CD4-positive, alpha-beta T cell treated with Interleukin-2 at 100 ng/mL for 4 hours (primary cell): Measurements from ENCODE around the gene ATE1.
"Not testable (repeated sequence)": the region's sequence is repeated elsewhere in the genome, so short reads cannot be mapped to it uniquely, and the experiment has no call there.

Experiments
- DNase-seq: peaks from one replicate; pipeline ENCODE4 v3.0.0-alpha.2; 2020; ENCODE audit warnings: low spot score

ATE1 gene

DNA sequence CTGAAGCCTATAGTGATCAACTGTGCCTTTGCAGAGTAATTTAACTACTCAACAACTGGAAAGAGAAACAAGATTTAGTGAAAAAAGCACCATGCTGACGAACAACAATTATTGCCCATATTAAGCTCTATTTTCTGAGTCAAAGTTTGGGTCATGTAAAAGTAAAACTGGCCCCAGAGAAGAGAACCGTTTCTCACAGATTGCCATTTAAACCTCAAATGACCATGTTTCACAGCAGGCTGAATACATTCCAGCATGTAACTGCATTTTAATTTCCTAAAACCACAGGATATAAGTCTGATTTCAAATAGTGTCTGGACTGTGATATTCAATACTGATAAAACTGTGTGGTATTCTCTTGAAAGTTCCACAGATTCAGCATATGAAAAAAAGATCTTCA is 140.7 kb downstream of the ATE1 start:
- DNase-seq = no peak

DNA sequence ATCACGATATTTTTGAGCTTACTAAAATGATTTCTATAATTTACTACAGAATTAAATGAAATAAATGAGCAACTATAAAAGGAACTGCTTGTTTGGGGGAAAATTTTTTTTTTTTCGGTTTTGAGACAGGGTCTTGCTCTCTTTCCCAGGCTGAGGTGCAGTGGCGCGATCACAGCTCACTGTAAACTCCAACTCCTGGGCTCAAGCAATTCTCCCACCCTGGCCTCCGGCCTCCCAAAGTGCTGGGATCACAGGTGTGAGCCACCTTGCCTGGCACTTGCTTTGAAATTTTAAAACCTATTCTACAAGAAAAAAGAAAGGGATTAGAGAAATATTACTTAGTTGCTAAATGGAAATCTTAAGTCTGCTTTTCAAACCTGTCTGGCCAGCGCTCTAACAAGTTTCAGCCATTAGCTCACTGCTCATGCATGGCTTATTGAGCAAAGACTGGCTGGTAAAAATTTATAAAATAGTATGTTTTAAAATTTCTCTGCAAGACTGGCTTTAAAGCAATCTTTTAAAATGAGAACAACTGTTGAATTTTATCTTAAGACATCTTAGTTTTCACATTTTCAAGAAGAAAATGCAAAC is 144.0 kb downstream of the ATE1 start:
- no peak for DNase-seq

DNA sequence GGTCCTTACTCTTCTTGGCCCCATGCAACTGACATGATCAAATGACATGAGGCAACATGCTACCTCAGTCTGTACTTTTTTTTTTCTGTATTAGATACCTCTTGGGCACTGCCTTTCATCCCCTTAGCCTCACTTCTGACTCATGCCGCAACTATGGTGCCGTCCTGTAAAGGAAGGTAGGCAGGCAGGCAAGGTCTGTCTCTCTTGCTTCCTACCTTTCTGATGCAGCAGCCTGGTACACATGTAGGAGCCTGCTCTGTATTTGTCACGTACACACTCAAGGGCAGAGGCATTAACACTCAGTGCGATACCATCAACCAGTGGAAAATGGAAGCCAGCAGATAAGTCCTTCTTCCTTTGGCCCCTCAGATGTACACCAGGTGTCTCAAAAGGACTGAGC is 146.7 kb downstream of the ATE1 start:
- DNase-seq = no peak

DNA sequence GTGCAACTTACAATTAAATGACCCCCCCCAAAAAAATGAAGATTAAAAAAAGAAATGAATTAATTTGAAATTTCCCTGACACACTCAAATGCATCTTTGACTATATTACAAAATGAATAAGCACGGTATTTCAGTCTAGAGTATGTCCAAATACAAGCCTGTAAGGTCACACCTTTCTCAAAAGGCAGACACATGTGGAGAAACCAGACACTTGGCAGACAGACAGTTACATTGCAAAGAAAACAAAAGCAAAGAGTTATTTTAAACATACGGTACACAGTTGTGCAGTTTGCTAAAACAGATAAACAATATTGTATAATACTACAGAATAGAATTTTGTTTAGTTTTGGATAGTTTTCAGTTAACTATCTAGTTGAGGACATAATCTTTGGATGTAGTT is 153.0 kb downstream of the ATE1 start:
- no peak for DNase-seq

DNA sequence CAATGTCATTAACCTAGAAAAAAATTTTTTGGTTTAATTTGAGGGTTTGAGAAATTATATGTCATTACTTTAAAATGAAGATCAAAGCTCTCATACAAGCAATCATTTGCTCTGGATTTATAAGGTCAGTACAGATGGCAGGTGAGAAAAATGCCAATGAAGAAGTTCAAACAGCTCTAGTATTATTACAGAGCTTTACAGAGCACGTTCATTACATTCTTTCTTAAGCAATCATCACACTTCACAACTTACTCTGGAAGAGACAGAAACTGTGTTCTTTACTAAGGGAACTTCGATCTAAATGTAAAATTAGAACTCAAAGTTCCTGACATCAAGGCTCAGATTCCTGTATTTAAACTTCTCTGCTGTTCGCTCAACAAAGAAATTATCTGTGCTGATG is 153.4 kb downstream of the ATE1 start:
- no peak for DNase-seq

DNA sequence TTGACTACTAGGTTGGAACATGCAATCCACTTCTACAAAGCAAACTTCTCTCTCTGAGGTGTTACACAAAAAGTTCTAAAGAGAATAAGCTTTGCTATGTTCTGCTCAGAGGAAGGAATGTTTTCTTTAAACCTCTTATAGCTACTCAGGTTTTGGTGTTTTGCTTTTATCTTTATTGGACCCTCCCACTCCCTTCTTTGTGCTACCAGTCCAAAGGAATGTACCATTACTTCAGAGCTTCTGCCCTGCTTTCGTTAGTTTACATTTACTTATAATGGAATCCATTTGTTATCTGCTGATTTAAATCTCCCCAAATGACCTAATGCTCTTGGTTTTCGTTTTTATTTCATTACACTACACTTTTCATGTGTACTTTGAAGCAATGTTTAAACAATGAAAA is 154.9 kb downstream of the ATE1 start:
- no peak for DNase-seq

DNA sequence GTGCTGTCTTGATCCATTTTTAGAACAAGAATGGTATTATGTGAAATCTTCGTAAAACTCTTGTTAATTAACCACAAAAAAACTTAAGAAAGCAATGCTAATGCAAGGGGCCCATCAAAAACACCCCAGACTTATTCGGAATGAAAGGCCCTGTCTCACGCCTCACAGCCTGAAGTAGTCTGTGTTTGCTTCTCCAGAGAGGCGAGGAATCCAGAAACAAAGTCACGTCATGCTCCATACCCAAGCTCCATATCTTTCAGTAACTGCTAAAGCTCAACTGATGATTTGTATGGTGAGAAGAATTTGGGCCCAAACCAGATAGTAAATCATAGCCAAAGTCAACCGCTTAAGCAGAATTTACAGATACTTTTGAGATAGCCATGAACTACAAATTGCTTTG is 155.4 kb downstream of the ATE1 start:
- DNase-seq = no peak

DNA sequence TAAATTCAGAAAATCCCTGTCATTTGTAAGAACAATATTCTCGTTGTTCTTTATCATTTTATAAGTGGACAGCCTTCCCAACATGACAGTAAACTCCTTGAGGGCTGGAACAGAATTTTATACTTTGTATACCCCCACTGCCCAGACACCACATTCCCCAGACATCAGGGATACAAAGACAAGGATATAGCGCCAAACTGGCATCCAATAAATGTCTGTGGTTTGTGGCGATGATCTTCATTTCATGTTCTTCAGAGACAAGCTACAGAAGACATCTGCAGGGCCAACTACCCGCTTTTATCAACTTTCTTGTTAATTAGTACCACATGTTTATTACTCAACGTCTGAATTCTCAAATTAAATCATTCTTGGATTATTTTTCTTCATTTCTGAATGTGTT is 155.9 kb downstream of the ATE1 start:
- DNase-seq = no peak

DNA sequence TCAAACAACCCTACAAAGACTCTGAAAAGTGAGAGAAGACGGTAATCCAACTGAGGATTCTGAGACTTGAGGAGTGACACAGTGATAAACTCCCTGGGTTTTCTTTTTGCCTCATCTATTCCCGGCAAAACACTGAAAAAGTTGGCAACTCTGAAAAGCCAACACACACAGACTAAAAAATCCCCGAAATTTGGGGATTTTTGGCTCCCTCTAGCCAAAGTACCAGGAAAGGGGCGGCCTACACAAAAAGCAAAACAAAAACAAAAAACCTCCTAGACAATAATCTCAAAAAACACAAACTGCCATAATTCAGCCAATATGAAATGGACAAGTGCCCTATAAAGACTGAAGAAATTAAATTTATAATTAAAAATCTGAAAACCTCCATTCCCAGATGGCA is 161.4 kb downstream of the ATE1 start:
- DNase-seq = no peak

DNA sequence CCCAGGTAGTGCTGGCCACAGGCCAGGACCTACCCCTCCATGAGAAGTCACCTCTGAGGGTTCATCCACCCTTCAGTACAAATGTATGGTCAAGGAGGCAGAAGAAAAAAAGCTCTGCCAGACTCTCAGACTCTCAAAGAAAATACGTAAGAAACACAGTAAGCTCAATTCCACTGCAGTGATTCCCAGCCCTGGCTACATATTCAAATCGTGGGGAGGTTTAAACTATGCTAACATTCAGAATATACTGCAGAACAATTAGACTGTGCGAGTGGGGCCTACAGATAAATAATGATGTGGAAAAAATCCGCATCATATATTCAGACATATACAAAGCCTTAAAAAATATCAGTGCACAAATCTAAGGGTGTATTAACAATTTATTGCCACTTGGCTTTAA is 162.6 kb downstream of the ATE1 start:
- DNase-seq = no peak

DNA sequence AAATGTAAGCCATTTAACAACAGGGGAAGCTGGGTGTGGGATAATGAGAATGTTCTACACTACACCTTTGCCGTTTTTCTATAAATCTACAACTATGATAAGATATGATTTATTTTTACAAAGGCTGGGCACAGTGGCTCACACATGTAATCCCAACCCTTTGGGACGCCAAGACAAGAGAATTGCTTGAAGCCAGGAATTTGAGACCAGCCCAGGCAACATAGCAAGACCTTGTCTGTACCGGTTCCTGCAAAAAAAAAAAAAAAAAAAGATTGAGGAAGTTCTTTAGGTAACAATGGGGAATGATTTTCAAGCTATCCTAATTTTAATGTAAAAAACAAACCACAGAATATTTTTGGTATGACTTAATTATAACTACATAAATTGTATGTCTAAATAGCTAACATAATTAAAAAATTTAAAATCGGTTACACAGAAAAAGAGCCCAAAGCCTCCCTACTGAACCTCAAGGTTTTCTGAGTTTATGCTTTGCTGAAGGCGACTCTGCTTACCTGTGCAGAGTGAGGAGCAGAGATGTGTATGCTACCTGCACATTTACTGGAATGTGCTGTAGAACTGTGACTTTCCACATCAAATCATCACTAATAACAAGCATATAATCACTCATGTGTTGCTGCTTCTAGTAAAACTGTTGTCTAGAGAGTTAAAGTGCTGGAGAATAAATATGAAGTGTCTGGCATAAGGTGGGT is 163.4 kb downstream of the ATE1 start:
- DNase-seq = no peak

DNA sequence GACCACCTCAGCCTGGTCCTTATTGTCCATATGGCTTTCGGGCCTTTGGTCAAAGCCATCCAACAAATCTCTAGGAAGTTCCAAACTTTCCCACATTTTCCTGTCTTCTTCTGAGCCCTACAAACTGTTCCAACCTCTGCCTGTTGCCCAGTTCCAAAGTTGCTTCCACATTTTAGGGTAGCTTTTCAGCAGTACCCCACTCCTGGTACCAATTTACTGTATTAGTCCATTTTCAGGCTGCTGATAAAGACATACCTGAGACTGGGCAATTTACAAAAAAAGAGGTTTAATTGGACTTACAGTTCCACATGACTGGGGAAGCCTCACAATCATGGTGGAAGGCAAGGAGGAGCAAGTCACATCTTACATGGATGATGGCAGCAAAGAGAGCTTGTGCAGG is 170.6 kb downstream of the ATE1 start:
- not testable (repeated sequence) for DNase-seq

DNA sequence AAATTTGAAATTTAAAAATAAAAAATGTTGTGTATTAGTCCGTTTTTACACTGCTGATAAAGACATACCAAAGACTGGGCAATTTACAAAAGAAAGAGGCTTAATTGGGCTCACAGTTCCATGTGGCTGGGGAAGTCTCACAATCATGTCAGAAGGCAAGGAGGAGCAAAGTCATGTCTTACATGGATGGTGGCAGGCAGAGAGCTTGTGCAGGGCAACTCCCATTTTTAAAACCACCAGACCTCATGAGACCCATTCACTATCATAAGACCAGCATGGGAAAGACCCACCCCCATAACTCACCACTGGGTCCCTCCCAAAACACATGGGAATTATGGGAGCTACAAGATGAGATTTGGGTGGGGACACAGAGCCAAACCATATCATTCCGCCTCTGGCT is 172.3 kb downstream of the ATE1 start:
- not testable (repeated sequence) for DNase-seq

DNA sequence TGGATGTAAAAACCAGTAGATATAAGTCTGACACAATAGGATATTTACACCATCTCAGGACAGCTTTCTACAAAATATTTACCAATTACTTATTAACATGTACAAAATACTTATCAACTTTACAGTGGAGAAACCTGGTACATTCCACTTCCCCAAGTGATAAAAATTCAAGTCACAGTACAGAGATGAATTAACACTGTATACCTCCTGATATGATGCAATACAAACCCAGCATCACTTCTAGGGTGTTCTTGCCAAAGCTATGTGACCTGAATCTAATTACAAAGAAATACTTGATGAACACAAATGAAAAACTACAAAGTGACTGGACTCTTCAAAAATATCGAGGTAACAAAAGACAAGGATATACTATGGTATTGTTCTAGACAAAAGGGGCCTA is 173.2 kb downstream of the ATE1 start:
- DNase-seq = no peak

DNA sequence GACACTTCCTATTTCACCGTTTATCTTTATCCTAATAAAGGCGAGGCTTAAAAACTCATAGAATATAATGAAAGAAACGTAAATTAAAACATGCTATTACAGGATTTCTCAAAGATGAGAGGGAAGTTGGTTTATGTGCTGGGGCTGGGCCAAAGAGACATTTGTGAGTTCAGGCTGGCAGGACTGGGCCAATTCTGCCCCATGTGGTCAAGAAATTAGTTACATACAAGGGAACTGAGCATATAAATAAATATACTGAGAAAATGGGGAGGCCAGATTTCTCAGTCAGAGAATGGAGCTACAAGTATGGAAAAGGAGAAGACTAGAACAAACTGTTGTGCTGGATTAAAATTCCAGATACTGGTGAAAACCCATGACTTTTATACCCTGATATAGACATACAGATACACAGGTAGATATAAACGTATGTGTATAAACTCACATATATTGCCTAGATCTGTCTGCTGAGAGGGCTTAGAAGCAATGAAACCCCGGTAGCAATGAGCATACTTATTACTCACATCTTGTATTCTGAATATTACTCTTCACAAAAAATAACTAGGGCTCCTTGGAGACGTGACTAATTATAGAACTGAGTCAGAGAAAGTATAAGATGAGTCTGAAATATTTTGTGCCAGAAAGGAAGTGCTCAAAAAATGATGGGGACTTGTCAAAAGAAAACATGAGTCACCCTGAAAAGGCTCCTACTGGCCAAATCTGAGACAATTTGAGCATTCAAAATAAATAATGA is 173.9 kb downstream of the ATE1 start:
- no peak for DNase-seq

DNA sequence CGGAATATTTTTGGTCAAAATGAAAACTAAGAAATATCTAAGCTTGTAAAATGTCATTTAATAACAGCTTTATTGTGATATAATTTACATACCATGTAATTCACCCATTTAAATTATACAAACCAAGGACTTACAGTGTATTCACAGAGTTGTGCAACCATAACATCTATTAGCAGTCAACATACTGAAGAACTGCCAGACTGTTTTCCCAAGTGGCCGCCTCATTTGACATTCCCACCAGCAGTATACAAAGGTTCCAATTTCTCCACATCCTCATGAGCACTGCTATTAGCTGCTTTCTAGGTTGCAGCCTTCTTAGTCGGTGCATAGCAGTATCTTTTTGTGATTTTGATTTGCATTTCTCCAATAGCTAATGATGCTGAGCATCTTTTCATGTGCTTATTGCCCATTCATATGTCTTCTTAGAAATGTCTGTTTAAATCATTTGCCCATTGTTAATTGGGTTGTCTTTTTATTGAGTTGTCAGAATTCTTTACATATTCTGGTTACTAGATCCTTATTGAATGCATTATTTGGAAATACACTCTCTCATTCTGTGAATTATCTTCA is 176.6 kb downstream of the ATE1 start:
- no peak for DNase-seq

DNA sequence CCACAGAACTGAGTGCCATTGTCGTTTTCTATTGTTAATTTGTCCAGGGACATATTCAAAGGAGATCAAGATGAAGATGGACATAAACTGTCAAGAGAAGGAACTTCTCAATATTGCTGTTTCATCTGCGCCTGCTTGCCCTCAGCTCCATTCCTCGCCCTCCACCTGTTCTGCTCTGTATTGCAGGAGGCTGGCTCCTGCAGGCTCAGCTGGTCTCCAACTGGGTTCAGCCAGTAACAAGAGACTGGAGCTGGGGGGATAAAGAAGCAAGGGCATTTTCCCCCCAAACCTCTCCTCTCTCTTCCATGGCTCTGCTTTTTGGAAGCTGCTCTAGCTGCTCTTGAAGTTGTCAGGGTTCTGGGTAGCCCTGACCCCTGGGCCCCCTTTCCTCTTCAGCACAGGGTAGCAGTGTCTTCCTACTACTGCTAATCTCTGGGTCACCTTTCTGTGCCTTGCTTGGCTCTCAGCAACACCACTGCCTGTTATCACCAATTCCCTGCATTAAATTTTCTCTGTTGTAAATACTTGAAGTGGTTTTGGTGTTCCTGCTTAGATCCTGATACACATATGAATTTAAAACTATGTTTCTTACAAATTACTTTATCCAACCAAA is 180.6 kb downstream of the ATE1 start:
- DNase-seq = no peak

DNA sequence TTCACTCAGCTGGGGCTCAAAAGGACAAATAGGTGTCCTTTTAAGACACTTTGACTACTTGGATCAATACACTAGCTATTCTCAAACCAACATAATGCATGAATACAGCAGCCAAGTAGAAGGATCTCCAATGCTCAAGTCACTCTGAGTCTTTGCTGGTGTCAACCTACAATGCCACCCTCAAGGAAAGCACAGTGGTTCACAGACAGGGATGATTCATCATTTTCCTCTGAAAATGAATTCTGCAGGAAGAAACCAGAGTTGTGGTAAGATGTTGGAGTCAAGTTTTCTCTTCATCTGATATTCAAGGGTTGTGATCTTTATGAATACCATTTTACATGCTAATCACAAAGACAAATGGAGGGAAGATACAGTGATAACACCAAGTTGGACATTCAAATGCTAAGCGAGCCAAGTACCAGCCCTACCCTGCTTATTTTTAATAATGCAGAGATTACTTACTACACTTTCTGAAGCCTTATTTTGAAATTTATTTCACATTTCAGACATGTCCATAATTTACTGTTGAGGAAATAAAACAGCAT is 186.5 kb downstream of the ATE1 start:
- no peak for DNase-seq

DNA sequence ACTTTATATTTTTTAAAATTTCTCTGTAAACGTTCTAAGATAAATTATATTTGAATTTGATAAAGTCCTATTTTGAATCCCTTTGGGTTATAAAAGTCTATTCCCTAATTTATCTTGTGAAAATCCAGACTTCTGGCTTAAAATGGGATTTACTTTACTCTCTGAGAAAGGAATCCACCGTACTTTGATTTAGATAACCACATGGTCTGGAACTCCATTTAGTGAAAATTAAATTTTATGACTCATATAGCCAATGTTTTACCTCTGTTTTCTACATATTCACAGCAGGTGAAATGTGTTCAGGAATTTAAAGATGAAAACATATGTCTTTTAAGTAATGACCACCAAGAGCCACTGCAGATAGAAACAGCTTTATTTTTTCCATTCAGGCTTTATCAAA is 187.8 kb downstream of the ATE1 start:
- no peak for DNase-seq

DNA sequence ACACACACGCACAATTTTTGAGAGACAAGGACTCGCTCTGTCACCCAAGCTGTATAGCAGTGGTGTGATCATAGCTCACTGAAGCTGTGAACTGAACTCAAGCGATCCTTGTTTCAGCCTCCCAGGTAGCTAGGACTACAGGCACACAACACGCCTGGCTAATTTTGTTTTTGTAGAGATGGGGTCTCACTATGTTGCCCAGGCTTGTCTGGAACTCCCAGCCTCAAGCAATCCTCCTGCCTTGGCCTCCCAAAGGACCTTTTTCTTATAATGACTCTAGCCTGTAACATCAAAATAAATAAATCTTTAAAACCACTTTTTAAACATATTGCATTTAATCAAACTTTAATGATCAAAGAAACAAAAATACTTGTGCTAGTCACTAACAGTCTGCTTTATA is 188.7 kb downstream of the ATE1 start:
- DNase-seq = no peak

DNA sequence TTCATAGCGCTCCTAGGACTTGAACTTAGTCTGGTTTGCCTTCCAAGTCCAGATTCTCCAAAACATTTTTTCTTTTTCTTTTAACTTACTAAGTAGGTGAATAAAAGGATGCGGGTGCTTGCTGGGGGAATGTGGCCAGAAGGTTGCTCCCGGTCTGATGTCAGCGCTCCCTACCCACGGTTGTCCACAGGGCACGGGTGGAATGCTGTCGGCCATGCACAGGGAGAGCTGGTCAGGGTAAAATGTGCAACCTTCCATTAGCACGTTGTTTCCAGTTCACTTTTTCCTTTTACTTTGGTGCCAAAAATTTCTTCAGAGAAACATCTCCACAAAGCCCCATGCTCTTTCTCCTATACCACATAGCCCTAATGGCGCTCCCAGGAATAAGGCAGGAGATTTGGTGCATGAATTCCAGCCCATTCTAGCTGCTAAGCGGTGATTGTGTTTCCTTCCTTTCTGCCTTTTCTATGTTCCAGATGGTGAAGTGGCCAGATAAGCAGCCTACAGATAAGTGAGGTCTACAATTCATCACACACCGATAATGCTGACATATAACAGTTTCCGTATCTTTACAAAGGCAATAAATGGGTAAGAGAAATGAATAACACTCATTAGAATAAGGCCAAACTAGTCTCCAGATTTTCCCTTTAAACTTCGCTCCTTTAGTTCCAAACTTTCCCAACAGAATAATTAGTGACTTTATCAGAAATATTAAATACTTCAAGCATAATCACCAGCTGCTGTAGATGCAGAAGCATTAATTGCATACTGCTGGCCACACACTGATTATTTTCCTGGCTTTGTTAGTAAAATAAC is 191.3 kb downstream of the ATE1 start:
- DNase-seq = no peak

DNA sequence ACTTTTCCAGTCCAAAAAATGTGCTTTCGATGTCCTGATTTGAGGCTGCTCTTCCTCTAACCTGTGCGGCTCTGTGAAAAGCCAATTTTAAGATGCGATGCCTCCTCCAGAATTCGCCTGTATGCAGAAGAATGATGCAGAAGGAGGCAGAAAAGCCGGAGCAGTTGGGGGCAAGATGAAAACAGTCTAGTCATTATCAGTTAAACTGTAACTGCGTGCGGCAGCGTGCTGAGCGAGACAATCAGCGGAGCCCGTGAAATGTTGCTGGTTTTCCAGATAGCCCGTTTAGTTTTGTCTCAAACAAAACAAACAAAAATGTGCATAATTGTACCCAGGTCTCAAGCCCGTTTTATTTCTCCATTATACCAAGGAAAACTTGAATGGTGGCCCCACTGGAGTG is 192.6 kb downstream of the ATE1 start:
- no peak for DNase-seq
